ENCODE data around the gene HSPA6. TPM values are rescaled to one million over a fixed set of nuclear protein-coding genes. Genes with fewer than 3 reads are reported as not detected.

The HSPA6 gene
- total and polyA plus RNA-seq, 2 experiments from 2014 or later = 0.50 to 13.2 TPM

DNA sequence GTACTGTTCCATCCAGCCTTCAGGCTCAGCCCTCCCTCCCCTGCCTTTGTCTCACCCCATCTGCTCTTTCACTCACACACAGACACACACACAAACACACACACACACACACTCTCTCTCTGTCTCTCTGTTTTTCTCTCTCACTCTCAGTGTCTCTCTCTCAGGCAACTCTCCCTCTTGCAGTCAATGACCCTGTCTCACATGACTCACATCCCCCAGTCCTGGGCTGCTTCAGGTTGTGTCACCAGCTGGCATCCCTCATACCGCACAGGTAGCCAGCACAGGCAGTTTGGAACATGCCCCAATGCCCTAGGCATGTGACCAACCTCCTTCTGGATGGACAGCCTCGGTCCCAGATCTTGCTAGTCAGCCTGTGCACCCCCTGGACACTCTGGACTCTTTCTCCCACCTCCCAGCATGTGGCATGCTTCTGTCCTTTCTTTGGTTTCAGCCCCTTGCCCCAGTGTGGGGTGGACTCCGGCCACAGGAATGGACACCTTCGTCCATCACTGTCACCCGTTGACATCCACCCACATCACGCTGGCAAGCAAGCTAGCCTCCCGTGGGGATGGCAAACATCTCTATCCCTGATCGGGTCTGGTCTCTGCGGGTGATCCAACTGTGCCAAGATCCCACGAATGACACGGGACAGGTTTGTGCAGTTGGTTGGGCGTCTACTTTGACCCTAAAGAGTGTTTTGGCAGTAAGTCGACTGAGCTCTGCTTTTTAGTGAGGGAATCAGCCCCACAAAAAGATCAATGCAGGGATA, 42.5 kb upstream of the HSPA6 start:
- Histone ChIP-seq H3K27ac (no peak overlapping the region), H3K4me2 (no peak overlapping the region), H3K36me3 (replicated peaks; ENCODE audit: insufficient read depth, low read depth) (no peaks in the 10 kb centered on the region), H4K20me1 (ENCODE audit: insufficient read depth, poor library complexity, severe bottlenecking) (no peaks in the 10 kb centered on the region), H3K27me3 (peaks cover 34% of the 10 kb centered on the region), H3K9me2 (replicated peaks; ENCODE audit: insufficient read depth) (no peaks in the 10 kb centered on the region), H3K4me3 (no peak overlapping the region), H3K4me1 (ENCODE audit: insufficient read depth) (no peaks in the 10 kb centered on the region), H2AFZ (no peak overlapping the region), H3K79me2 (no peaks in the 10 kb centered on the region), H3K9me3 (ENCODE audit: low read depth) (no peaks in the 10 kb centered on the region)
- DNase-seq (ENCODE audit: low spot score) = no peak
- no peak for TF ChIP-seq EZH2 (IDR thresholded peaks at IDR 0.05; ENCODE audit: borderline replicate concordance)
- no peak for TF ChIP-seq CTCF (IDR thresholded peaks at IDR 0.05; ENCODE audit: poor library complexity)
- no peak for TF ChIP-seq EZH2phosphoT487 (IDR thresholded peaks at IDR 0.05; ENCODE audit: low read depth, severe bottlenecking, unreplicated experiment)
- WGBS (ENCODE audit: low lambda C conversion rate, missing lambda C conversion rate) = 81% methylated on average over 13 of the region's 13 CpGs

DNA sequence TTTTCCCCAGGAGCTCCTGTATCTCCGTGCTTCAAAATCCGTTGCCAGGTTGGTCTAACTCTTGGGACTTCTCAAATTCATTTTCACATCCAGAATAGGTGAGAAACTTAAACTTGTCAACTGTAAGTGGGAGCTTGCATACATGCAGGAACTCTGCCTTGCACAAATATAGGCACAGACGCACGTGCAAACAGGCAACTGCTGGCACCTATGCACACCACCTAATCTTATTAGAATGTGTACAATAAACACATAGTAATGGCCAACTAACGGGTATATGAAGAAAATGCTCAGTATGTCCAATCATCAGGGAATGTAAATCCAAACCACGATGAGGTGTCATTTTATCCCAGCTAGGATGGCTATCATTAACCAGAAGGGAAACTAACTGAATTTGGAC, 41.7 kb upstream of the HSPA6 start:
- WGBS (ENCODE audit: low lambda C conversion rate, missing lambda C conversion rate) = 74% methylated on average over 6 of the region's 6 CpGs
- Histone ChIP-seq H3K9me2 (replicated peaks; ENCODE audit: insufficient read depth) (no peaks in the 10 kb centered on the region), H3K27ac (no peak overlapping the region), H3K9me3 (ENCODE audit: low read depth) (no peaks in the 10 kb centered on the region), H3K79me2 (no peaks in the 10 kb centered on the region), H2AFZ (no peak overlapping the region), H3K4me3 (no peak overlapping the region), H3K27me3 (peaks cover 37% of the 10 kb centered on the region), H3K4me1 (ENCODE audit: insufficient read depth) (no peaks in the 10 kb centered on the region), H3K36me3 (replicated peaks; ENCODE audit: insufficient read depth, low read depth) (no peaks in the 10 kb centered on the region), H4K20me1 (ENCODE audit: insufficient read depth, poor library complexity, severe bottlenecking) (no peaks in the 10 kb centered on the region), H3K4me2 (no peak overlapping the region)
- TF ChIP-seq EZH2phosphoT487 (IDR thresholded peaks at IDR 0.05; ENCODE audit: low read depth, severe bottlenecking, unreplicated experiment) = no peak
- TF ChIP-seq EZH2 (IDR thresholded peaks at IDR 0.05; ENCODE audit: borderline replicate concordance) = no peak
- no peak for TF ChIP-seq CTCF (IDR thresholded peaks at IDR 0.05; ENCODE audit: poor library complexity)
- no peak for DNase-seq (ENCODE audit: low spot score)

DNA sequence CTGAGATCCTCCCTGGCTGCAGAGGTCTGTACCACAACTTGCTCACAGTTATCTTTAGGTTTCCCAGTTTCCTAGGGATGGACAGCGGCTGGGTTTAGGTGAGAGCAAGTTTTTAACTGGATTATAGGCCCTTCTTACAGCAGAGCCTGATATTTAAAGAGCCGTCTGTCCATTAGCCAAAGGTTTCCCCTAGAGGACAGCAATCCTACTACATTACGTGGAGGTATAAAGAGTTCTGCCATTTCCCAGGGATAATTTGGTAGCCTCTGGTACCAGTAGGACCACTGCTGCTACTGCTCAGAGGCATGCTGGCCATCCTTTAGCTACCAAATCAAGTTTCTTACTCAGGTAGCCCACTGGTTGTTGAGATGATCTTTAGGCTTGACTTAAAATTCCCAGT, 41.0 kb upstream of the HSPA6 start:
- H3K4me1 ChIP-seq (ENCODE audit: insufficient read depth) = no peaks in the 10 kb centered on the region
- TF ChIP-seq EZH2phosphoT487 (IDR thresholded peaks at IDR 0.05; ENCODE audit: low read depth, severe bottlenecking, unreplicated experiment) = no peak
- no peak for TF ChIP-seq CTCF (IDR thresholded peaks at IDR 0.05; ENCODE audit: poor library complexity)
- no peak for TF ChIP-seq EZH2 (IDR thresholded peaks at IDR 0.05; ENCODE audit: borderline replicate concordance)
- no peak overlapping the region for H3K4me2 ChIP-seq
- H3K27ac ChIP-seq = no peak overlapping the region
- no peaks in the 10 kb centered on the region for H3K9me3 ChIP-seq (ENCODE audit: low read depth)
- no peaks in the 10 kb centered on the region for H3K36me3 ChIP-seq (replicated peaks; ENCODE audit: insufficient read depth, low read depth)
- no peak overlapping the region for H2AFZ ChIP-seq
- H3K27me3 ChIP-seq = peaks cover 40% of the 10 kb centered on the region
- no peak for DNase-seq (ENCODE audit: low spot score)
- H3K4me3 ChIP-seq = no peak overlapping the region
- WGBS (ENCODE audit: low lambda C conversion rate, missing lambda C conversion rate) = 72% methylated on average over 3 of the region's 3 CpGs
- no peaks in the 10 kb centered on the region for H3K79me2 ChIP-seq
- H3K9me2 ChIP-seq (replicated peaks; ENCODE audit: insufficient read depth) = no peaks in the 10 kb centered on the region
- H4K20me1 ChIP-seq (ENCODE audit: insufficient read depth, poor library complexity, severe bottlenecking) = no peaks in the 10 kb centered on the region
